Measurements from ENCODE around the gene GFY. TPM values are rescaled to one million over a fixed set of nuclear protein-coding genes. Genes with fewer than 3 reads are reported as not detected.

GFY gene
- total and polyA plus RNA-seq, 4 experiments from 2014 or later: not detected

DNA sequence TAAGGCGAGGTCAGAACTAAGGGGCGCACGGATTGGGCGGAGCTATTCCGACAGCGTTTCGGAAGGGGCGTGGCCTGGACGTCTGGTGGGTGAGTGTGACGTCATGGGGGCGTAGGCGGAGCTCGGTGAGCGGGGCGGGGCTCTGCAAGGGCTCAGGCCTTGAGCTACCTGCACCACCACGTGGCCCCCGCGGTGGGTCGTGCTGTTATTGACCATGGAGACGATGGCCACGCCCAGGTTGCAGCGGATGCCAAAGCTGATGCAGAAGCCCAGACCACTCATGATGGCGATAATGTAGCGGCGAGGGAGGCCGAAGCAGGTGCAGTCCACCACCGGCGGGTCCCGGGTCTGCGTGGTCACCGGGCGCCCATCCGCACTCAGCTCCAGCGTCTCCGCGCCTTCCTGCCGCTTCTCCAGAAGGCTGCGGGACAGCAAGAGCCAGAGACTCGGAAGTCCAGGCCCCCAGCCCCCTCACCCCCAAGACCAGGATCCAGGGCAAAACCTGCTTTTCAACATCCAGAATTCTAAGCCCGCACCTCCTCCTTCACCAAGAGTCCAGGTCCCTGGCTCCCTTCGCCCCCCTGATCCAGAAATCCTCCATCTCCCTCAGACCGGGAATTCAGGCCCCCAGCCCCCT lies 11.3 kb downstream of the GFY start:
- peak overlapping the region in 3 of 8 donors; percentile 1 to 33 (median 24) for H3K4me3 Mint-ChIP-seq
- intact Hi-C loops (cut with micrococcal nuclease): no loop called here
- peak overlapping the region in 2 of 7 donors; percentile 13 to 33 for H3K27ac Mint-ChIP-seq
- H3K27me3 Mint-ChIP-seq: peaks cover 71 to 74% of the 10 kb centered on the region in 2 donors
- ChIA-PET POLR2A (ENCODE audit: partially characterized antibody) (interaction anchor here (0.6 to 1.3 kb wide), 6 partner anchors 12 to 59 kb away, joined by 3 to 4 read pairs (median 3); partner anchors contain the start of gene PIH1D1), CTCF (ENCODE audit: partially characterized antibody) (interaction anchor here (1.3 kb wide), 1 partner anchor 14 kb away, joined by 3 read pairs; no protein-coding TSS in a partner anchor)
- peaks cover 0 to 5% (median 0%) of the 10 kb centered on the region in 8 donors for H3K9me3 Mint-ChIP-seq
- H3K36me3 ChIP-seq (ENCODE audit: insufficient read depth, low read length): no peaks in the 10 kb centered on the region
- DNase-seq: peak in 2 of 5 donors; percentile 48 to 68
- H3K9me3 ChIP-seq (ENCODE audit: control insufficient read depth in 1 of 2, low read length in 2 of 2): no peaks in the 10 kb centered on the region
- no peak overlapping the region for H3K4me3 ChIP-seq (ENCODE audit: low read length in 2 of 2)
- peaks cover 68% of the 10 kb centered on the region for H3K27me3 ChIP-seq (ENCODE audit: insufficient read depth, low read length)
- peaks cover 35% of the 10 kb centered on the region for H3K4me1 ChIP-seq (ENCODE audit: insufficient read depth, low read length)
- H3K27ac ChIP-seq (ENCODE audit: low read depth, low read length): no peak overlapping the region
- peaks cover 2 to 3% of the 10 kb centered on the region in 2 donors for H3K36me3 Mint-ChIP-seq
- H3K4me1 Mint-ChIP-seq: peaks cover 16 to 52% (median 26%) of the 10 kb centered on the region in 4 donors

DNA sequence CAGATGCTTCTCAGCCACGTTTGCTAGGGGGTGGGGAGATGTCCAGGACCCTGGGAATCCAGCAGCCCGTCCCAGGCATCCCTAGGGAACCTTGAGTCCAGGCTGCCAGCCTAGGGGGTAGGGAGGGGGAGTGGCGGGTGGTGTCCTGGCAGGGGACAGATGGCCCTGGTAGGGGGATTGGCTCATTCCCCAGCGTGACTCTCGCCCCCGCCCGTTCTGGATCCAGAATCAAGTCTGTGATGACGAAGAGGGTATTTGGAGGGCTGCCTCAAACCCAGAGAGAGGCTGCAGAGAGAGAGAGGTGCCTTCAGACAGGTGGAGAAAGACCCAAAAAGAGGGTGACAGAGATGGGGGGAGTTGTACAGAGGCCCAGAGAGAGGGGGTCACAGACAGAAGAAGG lies 12.0 kb downstream of the GFY start:
- no peak overlapping the region for H3K4me3 Mint-ChIP-seq
- ChIA-PET POLR2A (ENCODE audit: partially characterized antibody) (no interaction called here), CTCF (ENCODE audit: partially characterized antibody) (interaction anchor here (1.3 kb wide), 1 partner anchor 15 kb away, joined by 3 read pairs; no protein-coding TSS in a partner anchor)
- peaks cover 0 to 5% (median 0%) of the 10 kb centered on the region in 8 donors for H3K9me3 Mint-ChIP-seq
- intact Hi-C loops (cut with micrococcal nuclease): no loop called here
- peaks cover 74 to 77% of the 10 kb centered on the region in 2 donors for H3K27me3 Mint-ChIP-seq
- H3K27ac Mint-ChIP-seq: no peak overlapping the region
- Histone ChIP-seq H3K27me3 (ENCODE audit: insufficient read depth, low read length) (peaks cover 70% of the 10 kb centered on the region), H3K4me1 (ENCODE audit: insufficient read depth, low read length) (peaks cover 38% of the 10 kb centered on the region), H3K9me3 (ENCODE audit: control insufficient read depth in 1 of 2, low read length in 2 of 2) (no peaks in the 10 kb centered on the region), H3K36me3 (ENCODE audit: insufficient read depth, low read length) (no peaks in the 10 kb centered on the region), H3K27ac (ENCODE audit: low read depth, low read length) (no peak overlapping the region), H3K4me3 (ENCODE audit: low read length in 2 of 2) (no peak overlapping the region)
- peaks cover 20 to 54% (median 30%) of the 10 kb centered on the region in 4 donors for H3K4me1 Mint-ChIP-seq
- DNase-seq: no peak
- peaks cover 2 to 3% of the 10 kb centered on the region in 2 donors for H3K36me3 Mint-ChIP-seq

DNA sequence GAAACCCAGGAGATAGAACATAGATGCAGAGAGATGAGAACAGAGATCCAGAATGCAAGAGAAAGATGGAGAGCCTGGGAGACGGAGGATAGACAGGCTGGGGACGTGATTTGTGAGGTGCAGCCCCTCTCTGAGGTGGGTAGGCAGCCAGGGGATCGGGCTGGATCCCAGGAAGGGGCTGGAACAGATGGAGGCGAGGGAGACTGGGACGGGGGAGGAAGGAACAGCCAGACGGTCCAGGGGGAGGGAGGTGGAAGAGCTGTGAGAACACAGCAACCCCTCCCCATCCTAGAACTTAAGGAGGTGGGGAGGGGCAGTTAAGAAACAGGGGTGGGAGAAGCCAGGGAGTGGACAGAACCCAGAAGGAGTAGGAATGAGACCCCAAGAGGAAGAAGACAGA lies 13.1 kb downstream of the GFY start:
- H3K27ac ChIP-seq (ENCODE audit: low read depth, low read length): no peak overlapping the region
- intact Hi-C loops (cut with micrococcal nuclease): no loop called here
- Mint-ChIP-seq H3K36me3 (peaks cover 2% of the 10 kb centered on the region in 2 donors), H3K27ac (peak overlapping the region in 1 of 7 donors; percentile 79), H3K27me3 (peaks cover 73 to 74% of the 10 kb centered on the region in 2 donors), H3K4me1 (peaks cover 21 to 54% (median 30%) of the 10 kb centered on the region in 4 donors), H3K4me3 (peak overlapping the region in 1 of 8 donors; percentile 1), H3K9me3 (peaks cover 0 to 3% (median 0%) of the 10 kb centered on the region in 8 donors)
- ChIA-PET POLR2A (ENCODE audit: partially characterized antibody) (interaction anchor here (1.6 kb wide), 1 partner anchor 32 kb away, joined by 3 read pairs; no protein-coding TSS in a partner anchor), CTCF (ENCODE audit: partially characterized antibody) (no interaction called here)
- H3K4me1 ChIP-seq (ENCODE audit: insufficient read depth, low read length): peaks cover 39% of the 10 kb centered on the region
- H3K9me3 ChIP-seq (ENCODE audit: control insufficient read depth in 1 of 2, low read length in 2 of 2): no peaks in the 10 kb centered on the region
- no peak overlapping the region for H3K4me3 ChIP-seq (ENCODE audit: low read length in 2 of 2)
- no peak for DNase-seq
- no peaks in the 10 kb centered on the region for H3K36me3 ChIP-seq (ENCODE audit: insufficient read depth, low read length)
- peaks cover 63% of the 10 kb centered on the region for H3K27me3 ChIP-seq (ENCODE audit: insufficient read depth, low read length)

DNA sequence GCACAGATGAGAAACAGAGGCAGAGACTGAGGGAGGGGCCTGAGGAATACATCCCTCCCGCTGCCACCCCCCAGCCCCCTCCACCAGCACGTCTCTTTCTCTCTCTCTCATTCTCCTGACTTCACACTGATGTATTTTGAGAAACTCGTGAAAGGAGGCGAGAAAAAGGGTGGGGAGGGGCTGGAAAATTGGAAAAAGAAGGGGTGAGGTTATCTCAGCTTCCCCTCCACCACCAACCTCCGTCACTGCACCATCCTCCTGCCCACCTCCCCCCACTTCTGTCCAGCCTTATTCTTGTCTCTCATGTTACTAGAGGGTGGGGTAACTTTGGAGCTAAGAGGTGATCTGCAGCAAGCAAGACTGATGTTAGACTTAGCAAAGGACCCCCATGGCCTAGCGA lies 14.6 kb downstream of the GFY start:
- no peak for DNase-seq
- Histone ChIP-seq H3K4me3 (ENCODE audit: low read length in 2 of 2) (no peak overlapping the region), H3K27me3 (ENCODE audit: insufficient read depth, low read length) (peaks cover 56% of the 10 kb centered on the region), H3K27ac (ENCODE audit: low read depth, low read length) (no peak overlapping the region), H3K9me3 (ENCODE audit: control insufficient read depth in 1 of 2, low read length in 2 of 2) (no peaks in the 10 kb centered on the region), H3K4me1 (ENCODE audit: insufficient read depth, low read length) (peaks cover 40% of the 10 kb centered on the region), H3K36me3 (ENCODE audit: insufficient read depth, low read length) (no peaks in the 10 kb centered on the region)
- Mint-ChIP-seq H3K4me1 (peaks cover 20 to 60% (median 33%) of the 10 kb centered on the region in 4 donors), H3K27ac (peak overlapping the region in 2 of 7 donors; percentile 44 to 51), H3K4me3 (peak overlapping the region in 1 of 8 donors; percentile 39), H3K27me3 (peaks cover 65 to 73% of the 10 kb centered on the region in 2 donors), H3K9me3 (peaks cover 0 to 8% (median 0%) of the 10 kb centered on the region in 8 donors), H3K36me3 (peaks cover 0 to 5% of the 10 kb centered on the region in 2 donors)
- ChIA-PET CTCF (ENCODE audit: partially characterized antibody) (interaction anchor here (1.0 to 1.7 kb wide), 3 partner anchors 12 to 48 kb away, joined by 3 to 4 read pairs (median 3); partner anchors contain the start of gene PIH1D1), POLR2A (ENCODE audit: partially characterized antibody) (interaction anchor here (1.2 to 1.6 kb wide), 3 partner anchors 13 to 30 kb away, joined by 3 to 4 read pairs (median 3); partner anchors contain the start of gene ALDH16A1)
- intact Hi-C loops (cut with micrococcal nuclease): no loop called here

DNA sequence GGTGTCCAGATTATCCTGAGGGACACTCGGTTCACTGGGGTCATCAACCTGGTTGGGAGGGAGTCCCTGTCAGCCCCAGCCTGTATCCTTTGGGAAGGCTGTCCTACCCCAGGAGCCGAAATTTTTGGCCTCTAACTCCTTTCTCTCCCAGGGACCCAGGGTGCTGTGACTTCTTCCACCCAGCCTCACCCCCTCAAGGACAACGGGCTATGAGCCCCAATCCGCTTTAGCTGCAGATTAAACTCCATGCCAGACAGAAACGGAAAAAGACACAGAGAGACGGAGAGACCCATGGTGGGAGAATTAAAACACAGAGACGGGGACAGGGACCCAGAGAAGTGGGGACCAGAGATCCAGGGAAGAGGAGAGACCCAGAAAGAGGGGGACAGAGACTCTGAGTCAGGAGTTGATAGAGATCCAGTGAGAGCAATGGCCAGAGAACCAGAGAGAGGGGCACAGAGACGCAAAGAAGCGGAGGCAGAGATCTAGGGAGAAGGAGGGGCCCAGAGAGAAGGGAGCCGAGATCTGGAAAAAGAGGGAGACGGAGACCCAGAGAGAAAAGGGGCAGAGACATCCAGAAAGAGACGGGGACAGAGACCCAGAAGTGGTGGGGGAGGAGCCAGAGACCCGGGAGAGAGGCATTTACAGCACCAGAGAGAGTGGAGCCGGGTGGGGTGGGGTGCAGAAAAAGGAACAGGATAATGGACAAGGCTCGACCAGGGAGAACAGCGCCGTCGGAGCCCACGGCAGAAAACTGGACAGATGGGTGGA lies 15.4 kb downstream of the GFY start:
- H3K36me3 ChIP-seq (ENCODE audit: insufficient read depth, low read length): no peaks in the 10 kb centered on the region
- peaks cover 57 to 66% of the 10 kb centered on the region in 2 donors for H3K27me3 Mint-ChIP-seq

DNA sequence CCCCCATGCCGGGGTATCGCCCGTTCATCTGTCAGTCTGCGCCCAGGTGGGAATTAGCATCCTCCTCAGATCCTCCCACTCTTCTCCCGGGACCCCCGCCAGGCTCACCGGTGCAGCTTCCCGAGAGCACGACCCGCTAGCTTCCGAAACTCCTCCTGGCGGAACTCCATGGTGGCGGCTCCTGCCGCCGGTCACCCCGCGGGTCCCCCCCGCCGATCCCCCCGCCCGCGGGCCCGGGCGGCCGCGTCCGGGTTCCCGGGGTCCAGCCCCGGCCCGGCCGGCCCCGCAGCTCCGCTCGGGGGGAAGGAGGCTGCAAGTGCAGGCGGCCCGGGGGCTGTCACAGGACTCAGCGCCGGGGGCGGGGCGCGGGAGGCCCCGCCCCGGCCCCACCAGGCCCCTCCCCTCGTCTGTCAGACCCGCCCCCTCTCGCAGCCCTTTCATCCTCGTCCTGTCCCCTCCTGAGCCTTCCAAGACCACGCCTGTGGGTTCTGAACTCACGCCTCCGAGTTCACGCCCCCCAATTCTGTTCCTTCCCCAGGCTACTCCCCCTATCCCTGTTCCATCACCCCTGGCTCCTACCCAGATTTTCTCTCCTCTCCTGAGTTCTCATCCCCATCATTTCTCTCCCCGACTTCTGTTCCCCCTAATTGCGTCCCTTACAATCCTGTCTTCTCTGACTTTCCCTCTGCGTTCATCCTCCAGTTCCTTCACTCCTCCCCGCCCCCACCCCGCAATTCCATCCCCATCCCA lies 16.2 kb downstream of the GFY start, which contains the start of gene SLC17A7:
TSS of gene SLC17A7 (minus strand) at position 318 of the 750 bp plus-strand sequence. CDS start at position 170, 148 bp downstream.
- CTCF ChIA-PET (ENCODE audit: partially characterized antibody): interaction anchor here (0.5 to 15.5 kb wide), 6 partner anchors 10 to 662 kb away, joined by 3 to 227 read pairs (median 8); partner anchors contain the start of genes FLT3LG and PIH1D1
- no peaks in the 10 kb centered on the region for H3K9me3 ChIP-seq (ENCODE audit: control insufficient read depth in 1 of 2, low read length in 2 of 2)
- H3K36me3 ChIP-seq (ENCODE audit: insufficient read depth, low read length): peaks cover under 1% of the 10 kb centered on the region
- peaks cover 0 to 11% of the 10 kb centered on the region in 2 donors for H3K36me3 Mint-ChIP-seq
- intact Hi-C loops (cut with micrococcal nuclease): no loop called here
- peaks cover 49 to 59% of the 10 kb centered on the region in 2 donors for H3K27me3 Mint-ChIP-seq
- H3K4me3 Mint-ChIP-seq: peak within 1 kb of the TSS; percentile 77 to 85 (median 82)
- no peak within 1 kb of the TSS for H3K27ac ChIP-seq (ENCODE audit: low read depth, low read length)
- H3K27ac Mint-ChIP-seq: peak within 1 kb of the TSS in 6 of 7 donors; percentile 42 to 85 (median 74)
- H3K4me3 ChIP-seq (ENCODE audit: low read length in 2 of 2): no peak within 1 kb of the TSS
- H3K4me1 ChIP-seq (ENCODE audit: insufficient read depth, low read length): peaks cover 36% of the 10 kb centered on the region
- POLR2A ChIA-PET (ENCODE audit: partially characterized antibody): interaction anchor here (0.6 to 2.9 kb wide), 7 partner anchors 11 to 55 kb away, joined by 3 to 15 read pairs (median 5); partner anchors contain the start of genes PIH1D1 and RPS11
- peaks cover 55% of the 10 kb centered on the region for H3K27me3 ChIP-seq (ENCODE audit: insufficient read depth, low read length)
- DNase-seq: no peak
- peaks cover 0 to 4% (median 0%) of the 10 kb centered on the region in 8 donors for H3K9me3 Mint-ChIP-seq
- H3K4me1 Mint-ChIP-seq: peaks cover 20 to 51% (median 31%) of the 10 kb centered on the region in 4 donors

More for the DNA sequence above, 15.4 kb downstream of the GFY start:
- Histone ChIP-seq H3K4me1 (ENCODE audit: insufficient read depth, low read length) (peaks cover 40% of the 10 kb centered on the region), H3K4me3 (ENCODE audit: low read length in 2 of 2) (no peak overlapping the region), H3K27me3 (ENCODE audit: insufficient read depth, low read length) (peaks cover 56% of the 10 kb centered on the region), H3K9me3 (ENCODE audit: control insufficient read depth in 1 of 2, low read length in 2 of 2) (no peaks in the 10 kb centered on the region), H3K27ac (ENCODE audit: low read depth, low read length) (no peak overlapping the region)
- ChIA-PET CTCF (ENCODE audit: partially characterized antibody) (interaction anchor here (1.2 to 2.7 kb wide), 3 partner anchors 11 to 46 kb away, joined by 3 to 12 read pairs (median 4); partner anchors contain the start of gene PIH1D1), POLR2A (ENCODE audit: partially characterized antibody) (interaction anchor here (1.5 to 2.0 kb wide), 2 partner anchors 12 to 16 kb away, joined by 3 to 7 read pairs; partner anchors contain the start of gene PIH1D1)
- intact Hi-C loops (cut with micrococcal nuclease): no loop called here
- Mint-ChIP-seq H3K36me3 (peaks cover 0 to 7% of the 10 kb centered on the region in 2 donors), H3K4me1 (peaks cover 20 to 58% (median 35%) of the 10 kb centered on the region in 4 donors), H3K27ac (peak overlapping the region in 4 of 7 donors; percentile 26 to 77 (median 54)), H3K9me3 (peaks cover 0 to 8% (median 0%) of the 10 kb centered on the region in 8 donors), H3K4me3 (peak overlapping the region in 7 of 8 donors; percentile 26 to 74 (median 61))
- no peak for DNase-seq
